Stimulated activated CD8-positive, alpha-beta memory T cell treated with anti-CD3 and anti-CD28 coated beads, Interleukin-4, amount 100 ng/mL, for 24 hours (primary cell): ENCODE data around the gene ZNF846.
A peak's percentile ranks its signal among the peaks of the same experiment; 100 is the strongest.
"Not testable (repeated sequence)": the region's sequence is repeated elsewhere in the genome, so short reads cannot be mapped to it uniquely, and the experiment has no call there.

Experiments used
- DNase-seq: peaks from one replicate; pipeline ENCODE4 v3.0.0-alpha.2; 2020; ENCODE audit warnings: low read depth

The ZNF846 gene

DNA sequence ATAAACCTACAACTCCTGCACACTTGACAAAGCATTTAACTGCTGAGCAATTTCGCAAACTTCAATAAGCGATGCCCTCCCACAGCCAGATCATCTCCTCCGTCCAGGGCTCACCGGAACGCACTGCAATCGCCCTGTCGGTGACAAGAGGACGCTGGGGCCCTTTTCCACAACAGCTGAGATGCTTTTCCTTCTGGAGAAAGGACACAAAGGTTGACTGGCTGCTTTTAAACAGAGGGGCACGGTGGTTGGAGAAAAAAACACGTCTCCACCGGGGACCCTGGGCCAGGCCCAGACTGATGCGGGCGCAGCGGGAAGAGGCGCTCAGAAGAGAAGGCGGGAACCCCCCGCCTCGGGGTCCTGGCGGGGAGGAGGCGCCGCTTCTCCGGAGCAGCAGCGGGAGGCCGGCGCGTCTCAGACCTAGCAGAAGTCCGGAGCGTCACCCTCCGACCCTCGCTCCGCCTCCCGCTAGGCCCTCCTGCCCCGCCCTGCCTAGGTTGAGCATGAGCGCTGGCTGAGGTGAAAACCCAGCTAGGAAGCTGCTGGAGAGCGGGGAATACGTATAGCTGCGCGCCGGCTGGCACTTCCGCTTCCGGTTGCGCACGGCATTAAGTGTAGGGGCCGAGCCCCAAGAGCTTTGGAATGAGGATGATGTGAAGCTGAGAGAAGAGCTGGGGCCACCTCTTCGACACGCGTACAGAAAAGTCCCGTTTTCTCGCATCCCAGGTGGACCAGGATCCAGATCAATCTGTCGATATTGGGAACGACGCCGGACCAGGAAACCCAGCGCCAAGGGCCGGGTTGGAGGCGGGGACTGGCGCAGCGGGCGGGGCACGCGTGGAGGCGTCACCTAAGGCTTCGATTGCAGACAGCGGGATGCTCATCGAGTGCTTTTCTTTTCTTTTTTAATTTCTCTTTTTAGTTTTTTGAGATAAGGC lies at the start of gene ZNF846:
ZNF846 (minus strand) TSS at position 564 of the 938 bp plus-strand sequence. CDS start 3,788 bp downstream, outside the sequence.
- peak; percentile 88 for DNase-seq

DNA sequence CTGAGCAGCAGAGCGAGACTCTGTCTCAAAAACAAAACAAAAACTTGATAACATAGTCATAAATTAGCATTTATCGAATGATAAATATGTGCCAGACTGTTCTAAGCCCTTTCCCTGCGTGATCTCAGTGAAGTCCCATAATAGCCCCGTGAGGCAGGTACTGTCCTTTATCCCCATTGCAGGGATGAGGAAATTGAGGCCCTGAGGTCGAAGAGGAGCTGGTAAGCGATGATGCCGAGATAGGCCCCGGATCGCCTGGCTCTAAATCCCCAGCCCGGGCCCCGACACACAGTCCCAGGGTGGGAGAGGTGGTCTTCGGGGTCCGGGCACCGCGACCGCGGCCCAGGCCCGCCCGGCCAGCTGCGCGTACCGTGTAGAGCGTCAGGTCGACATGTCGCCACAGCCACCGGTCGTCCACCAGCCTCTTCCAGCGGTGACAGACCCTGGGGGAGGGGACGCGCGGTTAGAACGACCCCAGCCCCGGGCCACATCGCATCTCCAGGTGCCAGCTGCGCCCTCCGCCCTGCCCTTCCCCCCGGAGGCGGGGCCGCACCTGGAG lies 49.7 kb upstream of the ZNF846 start:
- DNase-seq: no peak

DNA sequence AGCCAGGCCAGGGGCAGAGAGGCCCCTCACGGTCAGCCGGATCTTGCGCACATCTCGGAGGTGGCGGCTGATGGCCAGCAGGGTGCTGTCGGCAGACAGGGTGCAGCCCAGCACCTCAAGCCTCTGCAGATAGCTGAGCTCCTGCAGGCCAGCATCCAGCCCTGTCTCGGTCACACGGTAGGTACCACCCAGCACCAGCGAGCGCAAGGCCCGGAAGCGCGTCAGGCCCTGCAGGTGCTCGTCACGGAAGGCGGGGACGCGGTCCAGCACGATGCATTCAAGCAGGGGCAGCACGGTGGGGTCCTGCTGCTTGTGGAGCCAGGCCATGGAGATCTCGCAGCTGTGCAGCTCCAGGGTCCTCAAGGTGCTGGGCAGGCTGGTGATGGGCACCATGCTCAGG lies 42.6 kb upstream of the ZNF846 start:
- no peak for DNase-seq

DNA sequence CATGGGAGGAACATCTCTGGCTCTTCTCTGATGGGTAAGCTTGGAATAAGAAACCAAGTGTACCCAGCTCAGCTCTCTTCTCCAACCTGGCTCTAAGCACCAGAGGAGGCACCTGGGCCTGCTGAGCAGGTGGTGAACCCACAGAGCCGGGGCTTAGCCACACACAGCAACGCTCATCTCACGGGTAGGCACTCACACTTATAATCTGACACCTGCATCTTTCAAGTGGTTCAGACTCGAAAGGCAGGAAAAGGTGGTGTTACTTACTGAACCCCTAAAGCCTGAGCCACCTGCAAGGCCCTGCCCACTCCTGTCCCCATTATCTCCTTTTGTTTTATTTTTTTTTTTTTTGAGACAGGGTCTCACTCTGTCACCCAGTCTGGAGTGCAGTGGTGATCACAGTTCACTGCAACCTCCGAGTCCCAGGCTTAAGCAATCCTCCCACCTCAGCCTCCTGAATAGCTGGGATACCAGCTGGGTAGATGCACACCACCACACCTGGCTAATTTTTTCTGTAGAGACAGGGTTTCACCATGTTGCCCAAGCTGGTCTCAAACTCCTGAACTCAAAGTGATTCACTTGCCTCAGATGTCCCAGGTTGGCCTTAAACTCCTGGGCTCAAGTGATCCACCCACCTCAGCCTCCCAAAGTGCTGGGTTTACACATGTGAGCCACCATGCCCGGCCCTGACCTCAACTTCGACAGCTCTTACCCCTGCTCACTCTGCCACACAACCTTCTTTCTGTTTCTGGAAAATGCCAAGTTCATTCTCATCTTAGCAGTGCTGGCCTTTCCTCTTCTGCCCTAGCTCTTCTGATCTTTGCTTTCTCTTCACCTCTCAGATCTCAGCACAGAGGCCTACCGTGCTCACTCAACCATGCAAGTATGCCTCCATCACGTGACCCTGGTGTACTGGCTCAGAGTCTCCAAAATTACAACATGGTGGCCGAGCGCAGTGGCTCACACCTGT lies 40.6 kb upstream of the ZNF846 start:
- no peak for DNase-seq

DNA sequence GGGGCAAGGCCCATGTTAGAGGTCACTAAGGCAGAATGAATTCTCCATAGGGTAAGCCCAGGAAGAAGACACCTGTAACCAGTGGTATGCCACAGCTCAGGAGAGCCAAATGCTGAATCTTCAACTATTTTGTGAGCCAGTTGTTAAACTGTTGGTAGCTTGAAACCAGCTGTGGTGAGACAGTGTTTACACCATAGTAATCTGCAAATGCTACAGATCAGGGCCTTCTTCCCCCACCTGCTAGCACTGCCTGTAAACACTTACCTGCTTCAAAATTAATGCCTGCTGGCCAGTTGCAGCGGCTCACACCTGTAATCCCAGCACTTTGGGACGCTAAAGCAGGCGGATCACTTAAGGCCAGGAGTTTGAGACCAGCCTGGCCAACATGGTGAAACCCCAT lies 38.3 kb upstream of the ZNF846 start:
- DNase-seq: no peak

DNA sequence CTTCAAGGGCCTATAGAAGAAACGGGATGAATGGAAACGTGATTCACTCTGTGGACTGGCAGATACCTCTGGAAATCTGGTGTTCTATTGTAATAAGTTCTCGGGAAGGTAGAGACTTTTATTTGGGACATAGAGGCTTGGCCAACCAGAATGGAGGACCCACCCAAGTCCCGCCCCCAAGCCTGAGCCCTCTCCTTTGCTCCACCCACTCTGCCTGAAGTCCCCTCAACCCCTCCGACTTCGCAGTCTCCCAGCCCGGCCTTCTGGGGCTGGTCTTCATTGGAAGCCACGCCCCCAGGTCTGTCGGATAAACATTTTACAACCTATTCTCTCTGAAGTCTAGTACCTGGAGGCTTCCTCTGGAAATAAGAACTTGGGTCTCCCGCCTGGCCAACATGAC lies 33.4 kb upstream of the ZNF846 start:
- no peak for DNase-seq

DNA sequence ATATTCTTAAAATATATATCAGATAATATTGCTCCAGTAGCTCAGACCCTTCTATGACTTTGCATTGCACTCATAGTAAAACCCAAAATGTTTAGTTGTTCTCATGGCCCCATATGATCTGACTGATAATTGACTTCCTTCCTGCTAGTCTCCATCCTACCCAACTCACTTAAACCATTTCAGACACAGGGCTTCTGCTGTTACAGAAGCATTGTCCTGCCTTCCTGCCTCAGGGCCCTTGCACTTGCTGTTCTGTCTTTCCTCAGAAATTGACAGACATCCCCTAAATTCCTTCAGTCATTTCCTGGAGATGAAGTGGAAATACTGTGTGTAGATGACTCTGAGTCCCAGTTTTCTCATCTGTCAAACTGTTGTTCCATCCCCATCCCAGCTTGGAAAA lies 30.6 kb upstream of the ZNF846 start:
- DNase-seq: no peak

- no peak for DNase-seq
These were observed 29.3 kb upstream of the ZNF846 start for GRCh38 chr19:9797871-9798270.

DNA sequence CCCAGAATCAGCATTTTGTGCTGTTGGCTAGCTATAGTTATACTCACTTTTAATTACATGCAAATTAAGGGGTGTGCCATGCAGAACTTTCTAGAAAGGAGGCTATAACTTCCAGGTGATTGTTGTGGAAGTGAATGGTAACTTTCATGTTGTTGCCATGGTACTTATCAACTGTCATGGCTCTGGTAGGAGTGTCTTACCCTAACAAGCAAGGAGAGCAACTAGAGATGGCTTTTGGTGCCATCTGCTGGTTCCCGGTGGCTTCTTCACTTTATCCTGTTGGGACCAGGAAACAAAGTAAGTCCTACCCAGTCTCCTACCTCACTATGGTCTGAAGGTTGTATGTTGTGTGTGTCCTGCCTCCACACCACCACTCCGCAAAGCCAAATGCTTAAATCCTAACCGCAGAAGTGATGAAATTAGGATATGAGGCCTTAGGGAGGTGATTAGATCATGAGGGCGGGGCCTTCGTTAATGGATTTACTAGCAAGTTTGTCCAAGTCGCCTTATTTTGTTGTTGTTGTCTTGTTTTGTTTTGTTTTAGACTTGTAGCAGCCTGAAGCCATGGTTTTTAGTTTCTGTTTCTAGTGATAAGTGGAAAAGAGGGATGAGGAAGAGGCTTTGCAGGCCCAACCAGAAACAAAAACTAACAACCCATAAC lies 27.7 kb upstream of the ZNF846 start:
- DNase-seq: peak; percentile 66

GRCh38 chr19:9793071-9793591 lies 24.6 kb upstream of the ZNF846 start:
- peak; percentile 42 for DNase-seq

DNA sequence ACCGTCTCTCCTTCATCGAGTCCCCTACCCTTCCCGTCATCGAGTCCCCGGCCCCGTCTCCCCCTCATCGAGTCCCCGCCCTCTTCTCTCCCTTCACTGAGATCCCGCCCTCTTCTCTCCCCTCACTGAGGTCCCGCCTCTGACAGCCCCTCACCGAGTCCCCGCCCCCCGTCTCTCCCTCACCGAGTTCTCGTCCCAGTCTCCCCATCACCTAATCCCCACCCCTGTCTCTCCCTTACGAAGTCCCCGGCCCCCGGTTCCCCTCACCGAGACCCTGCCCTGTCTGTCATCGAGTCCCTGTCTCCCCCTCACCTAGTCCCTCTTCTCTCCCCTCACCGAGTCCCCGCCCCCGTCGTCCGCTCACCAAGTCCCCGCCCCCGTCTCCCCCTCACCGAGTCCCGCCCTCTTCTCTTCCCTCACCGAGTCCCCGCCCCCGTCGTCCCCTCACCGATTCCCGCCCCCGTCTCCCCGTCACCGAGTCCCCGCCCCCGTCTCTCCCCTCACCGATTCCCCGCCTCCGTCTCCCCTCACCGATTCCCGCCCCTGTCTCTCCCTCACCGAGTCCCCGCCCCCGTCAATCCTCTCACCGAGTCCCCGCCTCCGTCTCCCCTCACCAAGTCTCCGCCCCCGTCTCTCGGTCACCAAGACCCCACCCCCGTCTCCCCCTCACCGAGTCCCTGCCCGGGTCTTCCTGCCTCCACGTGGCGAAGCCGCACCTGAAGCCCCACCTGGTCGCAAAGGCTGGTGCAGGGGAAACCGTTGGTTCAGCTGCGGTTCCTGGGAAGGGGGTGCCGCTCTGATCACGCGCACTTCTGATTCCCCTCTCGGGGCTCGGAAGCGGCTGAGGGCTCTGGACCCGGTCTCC lies 23.9 kb upstream of the ZNF846 start:
- peak; percentile 85 for DNase-seq

- DNase-seq: peak; percentile 84
These were observed 23.1 kb upstream of the ZNF846 start for GRCh38 chr19:9791552-9792205.

- not testable (repeated sequence) for DNase-seq
These were observed 22.5 kb upstream of the ZNF846 start for GRCh38 chr19:9791073-9791367.

DNA sequence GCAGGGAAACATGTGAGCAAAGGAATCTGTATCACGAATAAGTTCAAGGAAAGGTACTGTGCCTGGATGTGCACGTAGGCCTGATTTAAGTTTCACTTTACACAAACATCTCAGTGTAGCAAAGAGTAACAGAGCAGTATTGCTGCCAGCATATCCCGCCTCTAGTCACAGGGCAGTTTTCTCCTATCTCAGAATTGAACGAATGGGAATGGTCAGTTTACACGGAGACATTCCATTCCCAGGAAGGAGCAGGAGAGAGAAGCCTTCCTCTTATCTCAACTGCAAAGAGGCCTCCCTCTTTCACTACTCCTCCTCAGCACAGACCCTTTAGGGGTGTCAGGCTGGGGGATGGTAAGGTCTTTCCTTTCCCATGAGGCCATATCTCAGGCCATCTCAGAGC lies 21.0 kb upstream of the ZNF846 start:
- DNase-seq: not testable (repeated sequence)

GRCh38 chr19:9789066-9789465 lies 20.5 kb upstream of the ZNF846 start:
- no peak for DNase-seq

DNA sequence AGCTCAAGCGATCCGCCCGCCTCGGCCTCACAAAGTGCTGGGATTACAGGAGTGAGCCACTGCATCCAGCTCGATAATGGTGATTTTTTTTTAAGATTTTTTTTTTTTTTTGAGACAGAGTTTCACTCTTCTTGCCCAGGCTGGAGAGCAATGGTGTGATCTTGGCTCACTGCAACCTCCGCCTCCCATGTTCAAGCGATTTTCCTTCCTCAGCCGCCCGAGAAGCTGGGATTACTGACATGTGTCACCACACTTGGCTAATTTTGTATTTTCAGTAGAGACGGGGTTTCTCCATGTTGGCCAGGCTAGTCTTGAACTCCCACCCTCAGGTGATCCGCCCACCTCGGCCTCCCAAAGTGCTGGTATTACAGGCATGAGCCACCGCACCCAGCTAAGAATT lies 20.1 kb upstream of the ZNF846 start:
- not testable (repeated sequence) for DNase-seq

DNA sequence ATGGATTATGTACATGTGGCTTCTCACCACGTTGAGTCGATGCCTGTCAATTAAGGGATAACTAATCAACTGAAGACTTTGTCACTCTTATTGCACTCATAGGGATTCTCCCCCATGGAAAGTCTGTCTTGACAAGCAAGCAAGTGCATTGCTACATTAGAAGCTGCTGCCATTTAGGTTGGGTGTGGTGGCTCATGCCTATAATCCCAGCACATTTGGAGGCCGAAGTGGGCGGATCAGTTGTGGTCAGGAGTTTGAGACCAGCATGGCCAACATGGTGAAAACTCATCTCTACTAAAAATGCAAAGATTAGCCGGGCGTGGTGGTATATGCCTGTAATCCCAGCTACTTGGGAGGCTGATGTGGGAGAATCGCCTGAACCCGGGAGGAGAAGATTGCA lies 18.3 kb upstream of the ZNF846 start:
- no peak for DNase-seq

DNA sequence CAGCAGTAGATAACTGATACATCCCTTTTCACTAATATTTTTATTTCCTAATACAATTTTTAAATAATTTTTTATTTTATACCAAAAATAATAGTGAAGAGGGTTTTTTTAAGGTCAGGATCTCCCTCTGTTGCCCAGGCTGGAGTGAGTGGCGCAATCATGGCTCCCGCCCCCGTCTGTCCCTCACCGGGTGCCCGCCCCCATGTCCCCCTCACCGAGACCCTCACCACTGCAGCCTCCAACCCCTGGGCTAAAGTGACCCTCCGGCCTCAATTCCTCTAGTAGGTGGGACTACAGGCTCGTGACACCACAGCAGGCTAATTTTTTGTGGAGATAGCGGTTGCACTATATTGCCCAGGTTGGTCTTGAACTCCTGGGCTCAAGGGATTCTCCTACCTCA lies 17.8 kb upstream of the ZNF846 start:
- no peak for DNase-seq

- DNase-seq: peak; percentile 97
These were observed 17.1 kb upstream of the ZNF846 start for GRCh38 chr19:9785367-9786331.
